ENCODE data around the gene VGF.

DNA sequence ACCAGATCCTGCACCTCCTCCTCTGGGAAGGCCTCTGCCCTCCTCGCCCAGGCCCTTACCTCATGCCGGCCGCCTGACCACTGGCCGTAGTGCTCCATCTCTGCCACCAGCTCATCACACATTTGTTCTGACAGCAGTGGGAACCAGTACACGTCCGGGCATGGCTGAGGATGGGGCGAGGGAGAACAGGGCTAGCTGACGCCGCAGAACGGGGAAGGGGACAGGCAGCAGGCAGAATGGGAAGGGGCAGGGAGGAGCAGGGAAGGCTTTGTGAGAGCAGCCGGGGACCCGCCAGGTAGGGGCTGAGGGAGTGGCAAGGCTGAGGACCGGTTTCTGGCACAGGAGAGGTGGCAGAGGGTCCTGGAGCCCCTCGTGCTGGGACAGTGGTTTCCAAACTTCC, 43.4 kb upstream of the VGF start:
- TF ChIP-seq, protein P1, sequence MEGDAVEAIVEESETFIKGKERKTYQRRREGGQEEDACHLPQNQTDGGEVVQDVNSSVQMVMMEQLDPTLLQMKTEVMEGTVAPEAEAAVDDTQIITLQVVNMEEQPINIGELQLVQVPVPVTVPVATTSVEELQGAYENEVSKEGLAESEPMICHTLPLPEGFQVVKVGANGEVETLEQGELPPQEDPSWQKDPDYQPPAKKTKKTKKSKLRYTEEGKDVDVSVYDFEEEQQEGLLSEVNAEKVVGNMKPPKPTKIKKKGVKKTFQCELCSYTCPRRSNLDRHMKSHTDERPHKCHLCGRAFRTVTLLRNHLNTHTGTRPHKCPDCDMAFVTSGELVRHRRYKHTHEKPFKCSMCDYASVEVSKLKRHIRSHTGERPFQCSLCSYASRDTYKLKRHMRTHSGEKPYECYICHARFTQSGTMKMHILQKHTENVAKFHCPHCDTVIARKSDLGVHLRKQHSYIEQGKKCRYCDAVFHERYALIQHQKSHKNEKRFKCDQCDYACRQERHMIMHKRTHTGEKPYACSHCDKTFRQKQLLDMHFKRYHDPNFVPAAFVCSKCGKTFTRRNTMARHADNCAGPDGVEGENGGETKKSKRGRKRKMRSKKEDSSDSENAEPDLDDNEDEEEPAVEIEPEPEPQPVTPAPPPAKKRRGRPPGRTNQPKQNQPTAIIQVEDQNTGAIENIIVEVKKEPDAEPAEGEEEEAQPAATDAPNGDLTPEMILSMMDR (IDR thresholded peaks at IDR 0.05): no peak
- no peak for TF ChIP-seq POLR2A (IDR thresholded peaks at IDR 0.05)
